NB4 (cell line): ENCODE results near the gene TBX10.
"Not testable (repeated sequence)": the region's sequence is repeated elsewhere in the genome, so short reads cannot be mapped to it uniquely, and the experiment has no call there.

Experiments
- DNase-seq: peaks from one replicate; pipeline ENCODE4 v3.0.0; 2010; ENCODE audit warnings: low read depth
- H3K4me3 ChIP-seq: one replicate; pipeline ENCODE4 v1.5.1; 2011; ENCODE audit warnings: mild to moderate bottlenecking, low read depth, low read length, moderate library complexity
- MAX ChIP-seq: IDR thresholded peaks from 2 replicates; pipeline ENCODE4 v1.6.1; 2011; ENCODE audit warnings: low read depth, low read length
- MYC ChIP-seq: IDR thresholded peaks from 2 replicates; pipeline ENCODE4 v1.6.1; 2011; ENCODE audit warnings: low read depth, low read length
- POLR2A ChIP-seq: IDR thresholded peaks from 2 replicates; pipeline ENCODE4 v1.6.1; 2011; ENCODE audit warnings: mild to moderate bottlenecking; ENCODE audit not compliant: insufficient read length; ENCODE audit errors: extremely low read depth
- TF ChIP-seq, protein P1 (sequence below): IDR thresholded peaks from one replicate; pipeline ENCODE4 v1.5.1; 2012; ENCODE audit warnings: low read depth, low read length

TBX10 gene

DNA sequence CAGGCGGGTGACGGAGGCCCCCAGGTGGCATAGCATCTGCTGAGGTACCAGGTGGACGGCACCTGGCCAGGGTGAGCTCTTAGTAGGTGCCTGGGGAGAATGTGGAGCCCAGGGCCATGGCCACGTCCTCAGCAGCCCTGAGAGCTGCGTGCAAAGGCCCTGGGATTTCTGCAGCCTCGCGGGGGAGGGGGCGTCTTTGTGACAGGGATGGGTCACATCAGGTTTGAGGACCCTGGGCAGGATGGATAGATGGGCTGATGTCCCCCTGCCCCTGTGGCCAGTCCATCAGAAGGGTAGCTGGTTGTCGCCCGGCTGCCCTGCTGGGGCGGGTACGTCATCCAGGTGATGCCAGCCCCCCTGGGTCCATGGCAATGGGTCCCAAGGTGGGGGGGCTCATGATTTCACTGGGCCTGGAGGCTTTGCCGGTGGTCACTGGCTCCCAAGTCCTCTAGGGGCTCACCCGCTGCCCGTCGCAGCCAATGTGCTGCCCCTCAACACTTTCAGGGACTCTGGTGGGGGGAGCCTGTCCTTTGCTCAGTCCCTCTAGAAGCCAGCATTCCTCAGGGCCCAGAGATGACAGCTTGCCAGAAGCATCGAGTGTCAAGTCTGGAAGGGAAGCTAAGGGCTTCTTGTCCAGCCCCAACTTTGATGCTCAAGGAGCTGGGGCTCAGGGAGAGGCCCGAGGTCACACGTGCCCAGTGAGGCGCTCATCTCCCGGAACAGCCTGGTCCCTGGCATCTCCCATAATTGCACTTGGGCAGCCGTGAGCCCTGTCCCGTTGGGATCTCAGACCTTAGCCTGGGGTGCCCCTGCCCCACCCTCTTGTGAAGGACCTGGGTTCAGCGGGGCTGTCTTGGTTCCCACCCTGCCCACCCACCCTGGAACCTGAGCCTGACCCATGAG lies 777 bp downstream of the TBX10 start:
- no peak overlapping the region for H3K4me3 ChIP-seq
- TF ChIP-seq POLR2A: no peak
- TF ChIP-seq MYC: no peak
- no peak for TF ChIP-seq MAX
- TF ChIP-seq, protein P1, sequence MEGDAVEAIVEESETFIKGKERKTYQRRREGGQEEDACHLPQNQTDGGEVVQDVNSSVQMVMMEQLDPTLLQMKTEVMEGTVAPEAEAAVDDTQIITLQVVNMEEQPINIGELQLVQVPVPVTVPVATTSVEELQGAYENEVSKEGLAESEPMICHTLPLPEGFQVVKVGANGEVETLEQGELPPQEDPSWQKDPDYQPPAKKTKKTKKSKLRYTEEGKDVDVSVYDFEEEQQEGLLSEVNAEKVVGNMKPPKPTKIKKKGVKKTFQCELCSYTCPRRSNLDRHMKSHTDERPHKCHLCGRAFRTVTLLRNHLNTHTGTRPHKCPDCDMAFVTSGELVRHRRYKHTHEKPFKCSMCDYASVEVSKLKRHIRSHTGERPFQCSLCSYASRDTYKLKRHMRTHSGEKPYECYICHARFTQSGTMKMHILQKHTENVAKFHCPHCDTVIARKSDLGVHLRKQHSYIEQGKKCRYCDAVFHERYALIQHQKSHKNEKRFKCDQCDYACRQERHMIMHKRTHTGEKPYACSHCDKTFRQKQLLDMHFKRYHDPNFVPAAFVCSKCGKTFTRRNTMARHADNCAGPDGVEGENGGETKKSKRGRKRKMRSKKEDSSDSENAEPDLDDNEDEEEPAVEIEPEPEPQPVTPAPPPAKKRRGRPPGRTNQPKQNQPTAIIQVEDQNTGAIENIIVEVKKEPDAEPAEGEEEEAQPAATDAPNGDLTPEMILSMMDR: no peak
- DNase-seq: no peak

- not testable (repeated sequence) for DNase-seq
These were observed 2.1 kb downstream of the TBX10 start for GRCh38 chr11:67637441-67637840.

DNA sequence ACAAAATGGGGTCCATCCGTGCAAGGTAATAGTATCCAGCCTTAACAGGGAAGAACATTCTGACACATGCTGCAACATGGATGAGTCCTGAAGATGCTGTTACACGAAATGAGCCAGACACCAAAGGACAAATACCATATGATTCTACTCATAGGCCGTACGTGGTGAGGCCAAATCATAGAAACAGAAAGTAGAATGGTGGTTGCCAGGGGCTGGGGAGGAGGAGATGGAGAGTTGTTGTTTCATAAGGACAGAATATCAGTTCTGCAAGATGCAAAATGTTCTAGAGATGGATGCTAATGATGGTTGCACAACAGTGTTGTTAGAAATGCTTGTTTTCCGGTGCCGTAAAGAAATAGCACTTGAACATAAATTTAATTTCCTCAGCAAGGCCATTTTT lies 2.6 kb downstream of the TBX10 start:
- H3K4me3 ChIP-seq: no peak overlapping the region
- DNase-seq: no peak
- no peak for TF ChIP-seq MAX
- TF ChIP-seq MYC: no peak
- TF ChIP-seq, protein P1: no peak
- TF ChIP-seq POLR2A: no peak

More at GRCh38 chr11:67637441-67637840, 2.1 kb downstream of the TBX10 start:
- not testable (repeated sequence) for H3K4me3 ChIP-seq

DNA sequence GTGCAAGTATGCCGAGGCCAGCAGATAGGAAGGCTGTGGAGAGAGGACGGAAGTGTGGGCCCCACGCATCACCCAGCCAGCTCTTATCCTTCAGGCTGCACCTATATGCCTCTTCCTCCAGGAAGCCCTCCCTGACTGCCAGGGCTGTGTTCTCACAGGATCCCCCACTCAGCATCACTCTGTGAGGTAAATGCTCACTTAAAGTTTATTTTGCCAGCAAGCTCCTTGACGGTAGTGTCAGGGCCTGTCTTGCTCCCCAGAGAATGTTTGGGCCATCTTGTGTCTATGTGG lies 4.4 kb downstream of the TBX10 start:
- DNase-seq: no peak
- no peak overlapping the region for H3K4me3 ChIP-seq
- TF ChIP-seq, protein P1: no peak
- TF ChIP-seq MYC (no peak), MAX (no peak), POLR2A (no peak)

DNA sequence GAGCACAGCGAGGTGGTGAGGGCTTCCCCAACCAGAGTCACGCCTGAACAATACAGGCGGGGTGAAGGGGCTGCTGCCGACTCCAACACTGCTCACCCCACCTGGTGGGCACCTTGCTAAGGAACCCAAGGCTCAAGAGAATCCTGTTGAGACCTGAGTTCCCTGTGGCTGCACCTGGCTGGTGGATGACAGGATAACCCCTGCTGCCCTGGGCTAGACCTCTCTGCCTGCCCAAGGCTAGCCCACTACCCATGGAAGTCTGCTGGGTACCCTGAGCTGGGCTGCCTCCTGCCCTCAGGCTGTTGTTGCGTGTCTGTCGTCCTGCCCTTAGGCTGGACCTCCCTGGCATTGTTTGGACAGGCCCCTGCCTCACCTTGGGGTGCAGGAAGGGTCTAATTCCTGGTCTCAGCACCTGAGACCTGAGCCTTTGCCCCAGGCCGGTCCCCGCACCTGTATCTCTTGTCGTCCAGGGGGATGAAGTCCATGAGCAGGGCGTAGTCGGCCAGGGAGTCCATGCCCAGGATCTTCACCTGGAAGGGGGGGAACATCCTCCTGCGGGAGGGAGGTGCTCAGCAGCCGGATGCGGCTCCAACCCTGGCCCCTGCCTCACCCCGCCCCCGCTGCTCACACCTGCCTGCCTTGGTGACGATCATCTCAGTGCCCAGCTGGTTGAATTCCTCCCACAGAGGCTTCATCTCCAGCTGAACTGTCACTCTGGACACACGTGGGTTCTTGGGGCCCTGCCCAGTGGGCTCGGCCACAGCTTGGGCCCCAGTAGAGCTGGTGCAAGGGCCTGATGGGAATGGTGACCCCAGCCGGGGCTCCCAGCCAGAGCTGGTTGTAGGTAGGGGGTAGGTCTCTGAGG lies 5.0 kb downstream of the TBX10 start:
- TF ChIP-seq, protein P1: no peak
- TF ChIP-seq MAX (no peak), POLR2A (no peak), MYC (no peak)
- DNase-seq: no peak
- H3K4me3 ChIP-seq: no peak overlapping the region

DNA sequence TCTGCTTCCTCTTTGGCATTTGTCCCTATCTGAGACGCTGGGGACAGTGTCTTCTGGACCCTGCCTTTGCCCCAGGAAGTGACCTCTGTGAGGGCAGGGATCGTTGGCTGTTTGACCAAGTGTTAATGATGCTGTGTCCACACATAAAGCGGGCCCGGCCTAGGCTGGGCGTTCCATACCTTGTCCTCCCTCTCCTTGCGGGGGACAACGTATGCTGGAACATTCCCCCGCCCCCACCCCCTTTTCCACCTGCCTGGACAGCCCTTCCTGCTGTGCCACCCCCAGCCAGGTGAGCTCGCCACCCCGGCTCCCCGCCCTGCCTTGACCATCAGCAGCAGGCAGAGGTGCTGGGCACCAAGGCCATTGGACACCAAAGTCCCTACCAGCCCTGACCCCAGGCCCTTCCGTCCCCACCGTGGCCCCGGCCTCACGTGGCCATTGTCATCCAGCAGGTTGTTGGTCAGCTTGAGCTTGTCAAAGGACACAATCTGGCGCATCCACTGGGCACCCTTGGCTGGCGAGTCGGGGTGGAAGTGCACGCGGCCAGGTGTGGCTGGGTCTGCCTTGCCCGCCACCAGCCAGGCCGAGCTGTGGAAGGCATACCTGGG lies 5.7 kb downstream of the TBX10 start:
- no peak for TF ChIP-seq MYC
- H3K4me3 ChIP-seq: no peak overlapping the region
- DNase-seq: no peak
